Hepatocyte (in vitro differentiated cells): ENCODE measurements around the gene BUD13. TPM values are rescaled to one million over a fixed set of nuclear protein-coding genes. Genes with fewer than 3 reads are reported as not detected.

Experiments
- DNase-seq: peaks from one replicate; pipeline ENCODE4 v3.0.0-alpha.2; 2016; ENCODE audit warnings: low spot score
- H2AFZ ChIP-seq: fragments of 200-600 bp; sonication (generic); 2 replicates; pipeline ENCODE4 v1.6.0; 2016; ENCODE audit warnings: antibody characterized with exemption, mild to moderate bottlenecking
- H3K27ac ChIP-seq: fragments of 200-600 bp; sonication (generic); 2 replicates; pipeline ENCODE4 v1.5.1; 2016; ENCODE audit warnings: mild to moderate bottlenecking
- H3K27me3 ChIP-seq: fragments of 200-600 bp; sonication (generic); 2 replicates; pipeline ENCODE4 v1.6.1; 2016
- H3K36me3 ChIP-seq: fragments of 200-600 bp; sonication (generic); replicated peaks from 2 replicates; pipeline ENCODE4 v1.5.1; 2016; ENCODE audit warnings: low read depth; ENCODE audit not compliant: insufficient read depth
- H3K4me1 ChIP-seq: fragments of 200-600 bp; sonication (generic); 2 replicates; pipeline ENCODE4 v1.5.1; 2016; ENCODE audit warnings: mild to moderate bottlenecking, moderate library complexity; ENCODE audit not compliant: insufficient read depth
- H3K4me2 ChIP-seq: fragments of 200-600 bp; sonication (generic); 2 replicates; pipeline ENCODE4 v1.6.0; 2016
- H3K4me3 ChIP-seq: fragments of 200-600 bp; sonication (generic); 2 replicates; pipeline ENCODE4 v1.5.1; 2016; ENCODE audit warnings: mild to moderate bottlenecking
- H3K79me2 ChIP-seq: fragments of 200-600 bp; sonication (generic); 2 replicates; pipeline ENCODE4 v1.6.0; 2017; ENCODE audit warnings: mild to moderate bottlenecking
- H3K9me2 ChIP-seq: fragments of 200-600 bp; sonication (generic); replicated peaks from 2 replicates; pipeline ENCODE4 v1.6.0; 2017; ENCODE audit warnings: mild to moderate bottlenecking; ENCODE audit not compliant: insufficient read depth
- H3K9me3 ChIP-seq: fragments of 200-600 bp; sonication (generic); 2 replicates; pipeline ENCODE4 v1.5.1; 2016; ENCODE audit warnings: low read depth, mild to moderate bottlenecking
- H4K20me1 ChIP-seq: fragments of 200-600 bp; sonication (generic); 2 replicates; pipeline ENCODE4 v1.6.0; 2016; ENCODE audit warnings: mild to moderate bottlenecking; ENCODE audit not compliant: insufficient read depth, poor library complexity, severe bottlenecking
- CTCF ChIP-seq: fragments of 200-600 bp; sonication (generic); IDR thresholded peaks from 2 replicates; pipeline ENCODE4 v1.5.1; 2016; ENCODE audit warnings: antibody characterized with exemption, mild to moderate bottlenecking; ENCODE audit not compliant: poor library complexity
- EZH2 ChIP-seq: fragments of 200-600 bp; sonication (generic); IDR thresholded peaks from 2 replicates; pipeline ENCODE4 v1.6.1; 2016; ENCODE audit warnings: antibody characterized with exemption, mild to moderate bottlenecking, borderline replicate concordance
- EZH2phosphoT487 ChIP-seq: fragments of 200-600 bp; sonication (generic); IDR thresholded peaks from one replicate; pipeline ENCODE4 v1.6.1; 2018; ENCODE audit warnings: antibody characterized with exemption, mild to moderate bottlenecking, low read depth, moderate library complexity; ENCODE audit not compliant: unreplicated experiment, severe bottlenecking
- WGBS: methylation state at CpG from one replicate; pipeline ENCODE4 v1.1.6; 2016; ENCODE audit warnings: low lambda C conversion rate; ENCODE audit errors: missing lambda C conversion rate; 5-methylcytosine and 5-hydroxymethylcytosine counted together
- polyA plus RNA-seq: library from polyadenylated mRNA; unstranded; fragments of >200 nt; fragmentation: Nextera tagmentation; extraction: Ambion mirVana; gene quantifications from 2 replicates; pipeline ENCODE4 v1.2.1, GENCODE V29; 2016
- total RNA-seq: library from RNA; depleted of rRNA; stranded (reverse); fragments of >200 nt; gene quantifications from 2 replicates; pipeline ENCODE4 v1.2.3, GENCODE V29; 2014

BUD13 gene
- total and polyA plus RNA-seq, 2 experiments from 2014 or later: 11.1 to 12.6 TPM

GRCh38 chr11:116819049-116819448 is 46.3 kb upstream of the BUD13 start:
- Histone ChIP-seq H3K4me1 (peaks cover 13% of the 10 kb centered on the region), H3K4me3 (no peak overlapping the region), H3K27me3 (no peaks in the 10 kb centered on the region), H3K79me2 (no peaks in the 10 kb centered on the region), H3K36me3 (no peaks in the 10 kb centered on the region), H3K4me2 (no peak overlapping the region), H3K9me2 (no peaks in the 10 kb centered on the region), H3K27ac (no peak overlapping the region), H4K20me1 (no peaks in the 10 kb centered on the region), H2AFZ (no peak overlapping the region), H3K9me3 (no peaks in the 10 kb centered on the region)
- no peak for DNase-seq
- WGBS: 91% methylated on average over 9 of the region's 9 CpGs
- TF ChIP-seq CTCF (no peak), EZH2 (no peak), EZH2phosphoT487 (no peak)

GRCh38 chr11:116814502-116814901 is 41.7 kb upstream of the BUD13 start:
- Histone ChIP-seq H3K4me2 (no peak overlapping the region), H3K4me3 (no peak overlapping the region), H2AFZ (no peak overlapping the region), H3K9me3 (no peaks in the 10 kb centered on the region), H3K79me2 (no peaks in the 10 kb centered on the region), H3K27me3 (no peaks in the 10 kb centered on the region), H3K27ac (peak overlapping the region; percentile 52), H3K9me2 (no peaks in the 10 kb centered on the region), H3K36me3 (no peaks in the 10 kb centered on the region), H4K20me1 (no peaks in the 10 kb centered on the region), H3K4me1 (peaks cover 10% of the 10 kb centered on the region)
- TF ChIP-seq EZH2phosphoT487: no peak
- TF ChIP-seq CTCF: no peak
- TF ChIP-seq EZH2: no peak
- WGBS: 89% methylated on average over 6 of the region's 6 CpGs
- DNase-seq: no peak

DNA sequence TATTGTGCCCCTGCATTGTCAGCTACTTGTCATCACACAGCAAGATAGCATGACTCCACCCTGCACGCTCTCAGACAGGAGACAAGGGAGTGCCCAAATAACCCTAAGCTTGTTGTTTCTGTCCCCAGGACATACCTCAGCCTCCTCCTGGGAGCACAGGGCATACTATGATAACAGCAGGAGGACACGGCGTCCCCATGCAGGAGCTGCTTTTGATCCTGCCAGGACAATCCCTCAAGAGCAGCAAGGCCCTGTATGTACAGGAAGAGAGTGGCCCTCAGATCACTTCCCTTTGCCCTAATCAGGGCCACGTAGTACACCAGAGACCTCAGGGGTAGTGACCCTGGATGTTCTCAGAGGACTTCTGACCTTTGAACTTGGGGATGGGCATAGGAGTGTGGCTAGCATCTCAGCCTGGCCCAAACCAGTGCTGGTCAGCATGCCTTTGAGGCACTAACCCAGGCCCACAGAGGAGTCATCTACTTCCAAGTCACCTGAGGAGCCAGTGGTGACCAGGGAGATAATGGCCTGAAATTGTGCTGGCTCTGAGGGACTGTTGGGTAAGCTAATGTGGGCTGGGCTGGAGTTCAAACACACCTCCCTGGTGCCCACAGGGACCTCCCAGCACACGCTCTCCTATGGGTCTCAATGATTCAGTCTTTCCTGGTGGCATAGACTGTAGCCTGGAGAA is 41.1 kb upstream of the BUD13 start:
- Histone ChIP-seq H3K9me2 (no peaks in the 10 kb centered on the region), H3K9me3 (no peaks in the 10 kb centered on the region), H3K27ac (peak overlapping the region; percentile 52), H3K4me1 (peaks cover 10% of the 10 kb centered on the region), H3K4me3 (no peak overlapping the region), H4K20me1 (no peaks in the 10 kb centered on the region), H3K36me3 (no peaks in the 10 kb centered on the region), H3K79me2 (no peaks in the 10 kb centered on the region), H2AFZ (no peak overlapping the region), H3K4me2 (no peak overlapping the region), H3K27me3 (no peaks in the 10 kb centered on the region)
- no peak for TF ChIP-seq EZH2phosphoT487
- no peak for TF ChIP-seq EZH2
- TF ChIP-seq CTCF: no peak
- no peak for DNase-seq
- 70% methylated on average over 5 of the region's 5 CpGs for WGBS

DNA sequence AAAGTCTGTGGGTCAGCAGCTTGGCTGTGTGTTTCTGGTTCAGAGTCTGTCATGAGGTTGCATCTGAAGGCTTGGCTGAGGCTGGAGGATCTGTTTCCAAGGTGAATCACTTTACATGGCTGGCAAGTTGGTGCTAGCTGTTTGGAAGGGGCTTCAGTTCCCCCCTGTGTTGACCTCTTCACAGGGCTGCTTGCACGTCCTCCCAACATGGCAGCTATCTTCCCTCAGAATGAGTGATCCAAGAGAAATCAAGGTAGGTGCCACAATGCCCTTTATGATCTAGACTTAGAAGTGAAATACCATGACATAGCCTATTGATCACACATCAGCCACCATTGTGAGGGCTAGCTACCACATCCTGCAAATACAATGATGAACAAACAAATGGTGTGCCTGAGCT is 40.4 kb upstream of the BUD13 start:
- Histone ChIP-seq H3K4me3 (no peak overlapping the region), H3K27ac (peak overlapping the region; percentile 52)
- WGBS: 86% methylated on average over 1 of the region's 1 CpG

More for the DNA sequence above, 40.4 kb upstream of the BUD13 start:
- H2AFZ ChIP-seq: no peak overlapping the region
- no peak for DNase-seq
- H3K36me3 ChIP-seq: no peaks in the 10 kb centered on the region
- no peaks in the 10 kb centered on the region for H3K79me2 ChIP-seq
- H3K4me2 ChIP-seq: no peak overlapping the region
- H3K9me3 ChIP-seq: no peaks in the 10 kb centered on the region
- TF ChIP-seq CTCF (no peak), EZH2 (no peak), EZH2phosphoT487 (no peak)
- no peaks in the 10 kb centered on the region for H3K27me3 ChIP-seq
- peaks cover 14% of the 10 kb centered on the region for H3K4me1 ChIP-seq
- H4K20me1 ChIP-seq: no peaks in the 10 kb centered on the region
- H3K9me2 ChIP-seq: no peaks in the 10 kb centered on the region
